Body of pancreas (tissue), 4 donors: Measurements from ENCODE around the gene FAF2. TPM values are rescaled to one million over a fixed set of nuclear protein-coding genes. Genes with fewer than 3 reads are reported as not detected.
A peak's percentile ranks its signal among the peaks of the same experiment; 100 is the strongest.

ENCODE experiments used
- ATAC-seq: fragments of 150-250 bp; one replicate; pipeline ENCODE4 v1.9.1; 2016
- DNase-seq, 4 donors: peaks; one replicate each; pipeline ENCODE4 v3.0.0-alpha.2; 2019
- H3K27ac ChIP-seq, 4 donors: fragments of 200-600 bp; sonication (generic); 1 replicate in 3 of 4; 2 replicates in 1 of 4; pipeline versions ENCODE4 v1.5.1 to v1.6.1; 2016 to 2019; ENCODE audit warnings: mild to moderate bottlenecking in 1 of 4, mixed read lengths in 1 of 4, moderate library complexity in 1 of 4
- H3K27me3 ChIP-seq, 2 donors: fragments of 200-600 bp; sonication (generic); one replicate each; pipeline ENCODE4 v1.6.0; 2016; ENCODE audit warnings: mild to moderate bottlenecking in 1 of 2
- H3K36me3 ChIP-seq, 2 donors: fragments of 200-600 bp; sonication (generic); replicated peaks in 1 of 2; 2 replicates each; pipeline ENCODE4 v1.5.1; 2016; ENCODE audit warnings: low read depth in 2 of 2; ENCODE audit not compliant: insufficient read depth in 1 of 2
- H3K4me1 ChIP-seq: fragments of 200-600 bp; sonication (generic); one replicate; pipeline ENCODE4 v1.6.0; 2016
- H3K4me3 ChIP-seq, 2 donors: fragments of 200-600 bp; sonication (generic); 1 replicate in 1 of 2; 2 replicates in 1 of 2; pipeline ENCODE4 v1.5.1; 2016 to 2019
- H3K9me3 ChIP-seq, 3 donors: fragments of 200-600 bp; sonication (generic); 1 replicate in 2 of 3; 2 replicates in 1 of 3; pipeline ENCODE4 v1.5.1; 2016
- POLR2A ChIP-seq, 3 donors: fragments of 450-650 bp; IDR thresholded peaks; one replicate each; pipeline ENCODE4 v1.6.1; 2016; ENCODE audit warnings: antibody characterized with exemption in 3 of 3, mild to moderate bottlenecking in 2 of 3
- WGBS, 2 donors: methylation state at CpG; one replicate each; pipeline ENCODE4 v1.1.5; 2017; 5-methylcytosine and 5-hydroxymethylcytosine counted together
- intact Hi-C: fragments of 100-400 bp; cut with DNase I; formaldehyde crosslinking; loops from one replicate; pipeline ENCODE4 v1.15.1; 2023
- total RNA-seq, 2 donors: library from RNA; depleted of rRNA; stranded (reverse); fragments of >200 nt; gene quantifications; one replicate each; pipeline ENCODE4 v1.1.0, GENCODE V29; 2016
- TF ChIP-seq, protein P1 (sequence below), 7 experiments: fragments of 450-650 bp in 4 of 7; fragments of 200-600 bp in 3 of 7; sonication (generic) in 3 of 7; IDR thresholded peaks; one replicate each; pipeline ENCODE4 v1.5.1; 2016 to 2019; ENCODE audit warnings: antibody characterized with exemption in 7 of 7

Gene FAF2
- total RNA-seq, 2 donors from 2014 or later = 15.8 to 44.2 TPM

DNA sequence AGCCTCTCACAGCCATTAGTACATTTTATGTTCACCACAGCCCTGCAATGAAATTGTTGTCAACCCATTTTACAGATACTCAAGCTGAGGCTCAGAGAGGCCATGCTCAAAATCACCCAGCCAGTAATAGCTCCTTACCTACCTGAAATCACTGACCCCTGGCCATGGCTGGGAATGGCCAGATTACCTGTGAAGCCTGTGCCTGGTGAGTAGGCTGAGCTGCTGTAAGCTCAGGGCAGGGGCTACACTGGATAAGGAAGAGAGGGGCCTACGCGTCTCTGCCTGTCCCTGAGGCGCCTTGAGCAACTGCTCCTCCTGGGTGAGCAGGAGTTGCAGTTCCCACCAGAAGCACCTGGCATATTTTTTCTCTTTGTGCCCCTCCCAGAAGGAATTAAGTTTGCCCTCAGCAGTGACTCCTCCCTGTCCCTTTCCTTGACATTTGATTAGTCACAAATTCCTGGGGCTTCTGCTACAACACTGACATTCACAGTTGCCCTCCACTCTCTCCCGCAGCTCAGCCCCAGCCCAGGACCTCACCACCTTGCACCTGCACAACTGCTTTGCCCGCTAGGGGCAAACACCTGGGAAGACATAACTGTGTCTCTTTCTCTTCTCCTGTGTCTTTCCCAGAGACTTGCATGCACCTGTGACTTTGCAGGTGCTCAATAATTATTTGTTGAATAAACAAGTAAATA, 37.6 kb upstream of the FAF2 start:
- H3K4me1 ChIP-seq = peaks cover 30% of the 10 kb centered on the region
- intact Hi-C loops = no loop called here
- H3K27ac ChIP-seq = no peak overlapping the region
- WGBS, 2 donors = 87 to 91% methylated on average over 2 to 5 of the region's 5 CpGs
- TF ChIP-seq, protein P1, sequence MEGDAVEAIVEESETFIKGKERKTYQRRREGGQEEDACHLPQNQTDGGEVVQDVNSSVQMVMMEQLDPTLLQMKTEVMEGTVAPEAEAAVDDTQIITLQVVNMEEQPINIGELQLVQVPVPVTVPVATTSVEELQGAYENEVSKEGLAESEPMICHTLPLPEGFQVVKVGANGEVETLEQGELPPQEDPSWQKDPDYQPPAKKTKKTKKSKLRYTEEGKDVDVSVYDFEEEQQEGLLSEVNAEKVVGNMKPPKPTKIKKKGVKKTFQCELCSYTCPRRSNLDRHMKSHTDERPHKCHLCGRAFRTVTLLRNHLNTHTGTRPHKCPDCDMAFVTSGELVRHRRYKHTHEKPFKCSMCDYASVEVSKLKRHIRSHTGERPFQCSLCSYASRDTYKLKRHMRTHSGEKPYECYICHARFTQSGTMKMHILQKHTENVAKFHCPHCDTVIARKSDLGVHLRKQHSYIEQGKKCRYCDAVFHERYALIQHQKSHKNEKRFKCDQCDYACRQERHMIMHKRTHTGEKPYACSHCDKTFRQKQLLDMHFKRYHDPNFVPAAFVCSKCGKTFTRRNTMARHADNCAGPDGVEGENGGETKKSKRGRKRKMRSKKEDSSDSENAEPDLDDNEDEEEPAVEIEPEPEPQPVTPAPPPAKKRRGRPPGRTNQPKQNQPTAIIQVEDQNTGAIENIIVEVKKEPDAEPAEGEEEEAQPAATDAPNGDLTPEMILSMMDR (IDR thresholded peaks at IDR 0.05) = no peak
- no peak for TF ChIP-seq POLR2A (IDR thresholded peaks at IDR 0.05)
- H3K9me3 ChIP-seq = no peaks in the 10 kb centered on the region
- ATAC-seq (no peak), DNase-seq (no peak)
- H3K27me3 ChIP-seq = no peaks in the 10 kb centered on the region
- H3K4me3 ChIP-seq = no peak overlapping the region
- H3K36me3 ChIP-seq = peaks cover 0 to 5% of the 10 kb centered on the region in 2 donors

GRCh38 chr5:176412517-176413254, 35.5 kb upstream of the FAF2 start:
- no peaks in the 10 kb centered on the region for H3K27me3 ChIP-seq
- peaks cover 38% of the 10 kb centered on the region for H3K4me1 ChIP-seq
- H3K36me3 ChIP-seq = peaks cover 0 to 5% of the 10 kb centered on the region in 2 donors
- H3K4me3 ChIP-seq = no peak overlapping the region
- intact Hi-C loops = no loop called here
- no peak overlapping the region for H3K27ac ChIP-seq
- H3K9me3 ChIP-seq = no peaks in the 10 kb centered on the region
- DNase-seq (no peak), ATAC-seq (no peak)
- TF ChIP-seq, protein P1 (IDR thresholded peaks at IDR 0.05) = no peak
- no peak for TF ChIP-seq POLR2A (IDR thresholded peaks at IDR 0.05)
- 74 to 86% methylated on average over 8 to 10 of the region's 10 CpGs for WGBS, 2 donors

DNA sequence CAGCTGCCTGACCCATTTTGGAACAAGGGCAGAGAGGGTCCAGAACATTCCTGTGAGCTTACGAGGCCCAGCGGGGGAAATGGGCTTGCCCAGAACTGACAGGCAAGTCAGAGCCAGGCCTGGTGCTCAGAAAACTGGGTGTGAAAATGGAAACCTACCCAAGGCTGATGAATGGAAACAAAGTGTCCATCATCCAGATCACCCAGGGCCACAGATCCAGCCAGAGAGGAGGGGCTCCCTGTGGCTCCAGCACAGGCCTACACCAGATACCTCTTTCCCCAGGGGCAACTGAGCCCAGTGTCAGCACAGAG, 35.0 kb upstream of the FAF2 start:
- H3K9me3 ChIP-seq = no peaks in the 10 kb centered on the region
- TF ChIP-seq, protein P1 (IDR thresholded peaks at IDR 0.05) = no peak
- no peak for TF ChIP-seq POLR2A (IDR thresholded peaks at IDR 0.05)
- WGBS, 2 donors = 58 to 92% methylated on average over 2 of the region's 2 CpGs
- H3K4me3 ChIP-seq = no peak overlapping the region
- no peak for ATAC-seq
- intact Hi-C loops = no loop called here
- no peak overlapping the region for H3K27ac ChIP-seq
- H3K27me3 ChIP-seq = no peaks in the 10 kb centered on the region
- peaks cover 0 to 3% of the 10 kb centered on the region in 2 donors for H3K36me3 ChIP-seq
- H3K4me1 ChIP-seq = peaks cover 38% of the 10 kb centered on the region
- peak in 1 of 4 donors; percentile 20 for DNase-seq

GRCh38 chr5:176413709-176414191, 34.4 kb upstream of the FAF2 start:
- Histone ChIP-seq H3K4me3 (no peak overlapping the region), H3K27ac (no peak overlapping the region), H3K9me3 (no peaks in the 10 kb centered on the region), H3K27me3 (no peaks in the 10 kb centered on the region), H3K36me3 (peaks cover 0 to 3% of the 10 kb centered on the region in 2 donors), H3K4me1 (peaks cover 38% of the 10 kb centered on the region)
- DNase-seq (no peak), ATAC-seq (no peak)
- TF ChIP-seq POLR2A (IDR thresholded peaks at IDR 0.05) = no peak
- TF ChIP-seq, protein P1 (IDR thresholded peaks at IDR 0.05) = no peak
- intact Hi-C loops = no loop called here
- 82 to 90% methylated on average over 3 to 7 of the region's 7 CpGs for WGBS, 2 donors
